B cell (primary cell): ENCODE data around the gene NR5A1. TPM values are rescaled to one million over a fixed set of nuclear protein-coding genes. Genes with fewer than 3 reads are reported as not detected.

ENCODE experiments used
- ATAC-seq: fragments of 200-7000 bp; cut with Tn5 transposase; one replicate; pipeline ENCODE4 v1.10.0; 2021; ENCODE audit warnings: low read depth, mild to moderate bottlenecking, moderate number of reproducible peaks, moderate library complexity
- CTCF ChIA-PET: fragments of 350-600 bp; sonication (Branson Sonifier 250); formaldehyde crosslinking; loops from one replicate; lab custom pipeline; 2021; ENCODE audit warnings: antibody characterized with exemption, inconsistent platforms; lab: Charles Lee
- POLR2A ChIA-PET: fragments of 350-600 bp; sonication (Branson Sonifier 250); formaldehyde crosslinking; loops from one replicate; lab custom pipeline; 2021; ENCODE audit warnings: antibody characterized with exemption; lab: Charles Lee
- DNase-seq: peaks from one replicate; pipeline ENCODE4 v3.0.0; 2013
- H2AFZ ChIP-seq: 2 replicates; pipeline ENCODE4 v1.6.1; 2012; ENCODE audit warnings: mild to moderate bottlenecking, low read depth, low read length; ENCODE audit not compliant: insufficient read depth, poor library complexity, severe bottlenecking
- H3K27ac ChIP-seq, 2 donors: 1 replicate in 1 of 2; 2 replicates in 1 of 2; pipeline ENCODE4 v1.5.1; 2012 to 2013; ENCODE audit warnings: low read length in 2 of 2, mild to moderate bottlenecking in 2 of 2, moderate library complexity in 1 of 2
- H3K27me3 ChIP-seq, 4 experiments: fragments of 200-600 bp in 1 of 4; sonication (generic) in 1 of 4; replicated peaks in 1 of 4; 1 replicate in 2 of 4; 2 replicates in 2 of 4; pipeline versions ENCODE4 v1.6.1 to v1.7.0; 2013 to 2016; ENCODE audit warnings: low read length in 3 of 4, mild to moderate bottlenecking in 2 of 4, mixed read lengths in 1 of 4, moderate library complexity in 1 of 4; ENCODE audit not compliant: insufficient read depth in 4 of 4, control insufficient read depth in 3 of 4; ENCODE audit errors: control extremely low read depth in 1 of 4
- H3K36me3 ChIP-seq, 2 experiments: replicated peaks in 1 of 2; 1 replicate in 1 of 2; 2 replicates in 1 of 2; pipeline versions ENCODE4 v1.6.1 to v1.7.1; 2013; ENCODE audit warnings: low read length in 1 of 2; ENCODE audit not compliant: insufficient read depth in 2 of 2, control insufficient read depth in 1 of 2; ENCODE audit errors: control extremely low read depth in 1 of 2, extremely low read depth in 1 of 2
- H3K4me1 ChIP-seq, 2 donors: fragments of 200-600 bp in 1 of 2; sonication (generic) in 1 of 2; 1 replicate in 1 of 2; 2 replicates in 1 of 2; pipeline versions ENCODE4 v1.5.1 to v1.6.1; 2013 to 2017; ENCODE audit warnings: low read length in 2 of 2; ENCODE audit not compliant: control insufficient read depth in 2 of 2, insufficient read depth in 2 of 2
- H3K4me2 ChIP-seq: replicated peaks from 2 replicates; pipeline ENCODE3; 2012; ENCODE audit warnings: mild to moderate bottlenecking, low read depth, low read length; ENCODE audit not compliant: poor library complexity, severe bottlenecking
- H3K4me3 ChIP-seq, 5 experiments: fragments of 200-600 bp in 1 of 5; sonication (generic) in 1 of 5; 1 replicate in 3 of 5; 2 replicates in 2 of 5; pipeline versions ENCODE4 v1.5.1 to v1.7.0; 2011 to 2016; ENCODE audit warnings: low read length in 4 of 5, mild to moderate bottlenecking in 4 of 5, low read depth in 2 of 5, control low read depth in 1 of 5, moderate library complexity in 1 of 5; ENCODE audit not compliant: insufficient read depth in 1 of 5; ENCODE audit errors: control extremely low read depth in 1 of 5, extremely low read depth in 1 of 5
- H3K79me2 ChIP-seq: fragments of 200-600 bp; sonication (generic); one replicate; pipeline ENCODE4 v1.6.0; 2016; ENCODE audit warnings: low read length; ENCODE audit not compliant: control insufficient read depth, insufficient read depth
- H3K9ac ChIP-seq: fragments of 200-600 bp; sonication (generic); 2 replicates; pipeline ENCODE4 v1.6.1; 2017; ENCODE audit warnings: mild to moderate bottlenecking, low read length, moderate library complexity
- H3K9me3 ChIP-seq, 3 donors: one replicate each; pipeline versions ENCODE4 v1.6.1 to v1.7.1; 2013; ENCODE audit warnings: low read length in 2 of 3; ENCODE audit not compliant: control insufficient read depth in 2 of 3, insufficient read depth in 1 of 3; ENCODE audit errors: control extremely low read depth in 1 of 3
- H4K20me1 ChIP-seq: 2 replicates; pipeline ENCODE4 v1.6.0; 2012; ENCODE audit warnings: mild to moderate bottlenecking, low read length; ENCODE audit not compliant: insufficient read depth, control insufficient read depth, poor library complexity, severe bottlenecking
- H3K27ac Mint-ChIP-seq: one replicate; pipeline ENCODE4 v1.8.0; 2021; ENCODE audit warnings: mixed read lengths
- H3K27me3 Mint-ChIP-seq: one replicate; pipeline ENCODE4 v1.8.0; 2021; ENCODE audit warnings: mixed read lengths
- H3K4me1 Mint-ChIP-seq: one replicate; pipeline ENCODE4 v1.8.0; 2021; ENCODE audit warnings: mixed read lengths
- H3K4me3 Mint-ChIP-seq: one replicate; pipeline ENCODE4 v1.8.0; 2021; ENCODE audit warnings: mixed read lengths
- H3K9me3 Mint-ChIP-seq: one replicate; pipeline ENCODE4 v1.8.0; 2022; ENCODE audit warnings: mixed read lengths; ENCODE audit not compliant: insufficient read depth
- EZH2 ChIP-seq: IDR thresholded peaks from 2 replicates; pipeline ENCODE4 v1.6.1; 2012; ENCODE audit warnings: borderline replicate concordance, low read depth, mild to moderate bottlenecking, moderate library complexity, low read length; ENCODE audit not compliant: insufficient read depth, poor library complexity, severe bottlenecking
- WGBS: methylation state at CpG from one replicate; pipeline ENCODE4 v1.1.5; 2013; ENCODE audit warnings: missing lambda C conversion rate; ENCODE audit not compliant: insufficient coverage; 5-methylcytosine and 5-hydroxymethylcytosine counted together
- intact Hi-C: fragments of 100-400 bp; cut with micrococcal nuclease; formaldehyde crosslinking; loops from one replicate; pipeline ENCODE4 v1.10.0; 2022
- polyA plus RNA-seq: library from polyadenylated mRNA; depleted of rRNA; stranded (reverse); fragments of >200 nt; gene quantifications from 2 replicates; pipeline ENCODE4 v1.2.3, GENCODE V29; 2012
- total RNA-seq, 2 donors: library from RNA; stranded (reverse); fragments of 120-200 nt in 1 of 2; gene quantifications; 1 replicate in 1 of 2; 2 replicates in 1 of 2; pipeline versions ENCODE4 v1.2.3 to v1.2.4, GENCODE V29; 2013 to 2022
- TF ChIP-seq, protein P1 (sequence below): fragments of 200-600 bp; IDR thresholded peaks from one replicate; pipeline ENCODE4 v1.8.0; 2022; ENCODE audit warnings: antibody characterized with exemption, mild to moderate bottlenecking

NR5A1 gene
- total and polyA plus RNA-seq, 2 donors (not counting 1 experiment from before 2014, with no cell fraction given) = not detected

DNA sequence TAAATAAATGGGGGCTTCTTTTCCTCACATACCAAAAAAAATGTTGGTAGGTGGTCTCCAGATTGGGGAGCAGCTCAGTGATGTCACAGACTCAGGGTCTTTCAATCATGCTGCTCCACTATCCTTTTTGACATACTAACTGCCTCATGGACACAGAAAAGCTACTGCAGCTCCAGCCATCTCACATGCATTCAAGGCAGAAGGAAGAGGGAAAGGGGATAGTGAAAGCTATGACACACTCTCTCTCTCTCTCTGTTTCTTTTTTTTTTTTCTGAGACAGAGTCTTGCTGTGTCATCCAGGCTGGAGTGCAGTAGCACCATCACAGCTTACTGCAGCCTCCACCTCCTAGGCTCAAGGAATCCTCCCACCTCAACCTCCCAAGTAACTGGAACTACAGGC, 64.8 kb downstream of the NR5A1 start:
- no peak for ATAC-seq
- no peak for DNase-seq
- H3K9ac ChIP-seq = no peak overlapping the region
- Mint-ChIP-seq H3K27me3 (peaks cover 40% of the 10 kb centered on the region), H3K27ac (no peak overlapping the region), H3K4me1 (no peaks in the 10 kb centered on the region), H3K9me3 (peaks cover 3% of the 10 kb centered on the region), H3K4me3 (no peak overlapping the region)
- no peaks in the 10 kb centered on the region for H3K79me2 ChIP-seq
- no peak overlapping the region for H3K4me3 ChIP-seq
- POLR2A ChIA-PET = no interaction called here
- no peak overlapping the region for H2AFZ ChIP-seq
- H3K36me3 ChIP-seq = no peaks in the 10 kb centered on the region
- CTCF ChIA-PET = no interaction called here
- no peaks in the 10 kb centered on the region for H3K4me1 ChIP-seq
- intact Hi-C loops = no loop called here
- no peak overlapping the region for H3K4me2 ChIP-seq
- TF ChIP-seq, protein P1, sequence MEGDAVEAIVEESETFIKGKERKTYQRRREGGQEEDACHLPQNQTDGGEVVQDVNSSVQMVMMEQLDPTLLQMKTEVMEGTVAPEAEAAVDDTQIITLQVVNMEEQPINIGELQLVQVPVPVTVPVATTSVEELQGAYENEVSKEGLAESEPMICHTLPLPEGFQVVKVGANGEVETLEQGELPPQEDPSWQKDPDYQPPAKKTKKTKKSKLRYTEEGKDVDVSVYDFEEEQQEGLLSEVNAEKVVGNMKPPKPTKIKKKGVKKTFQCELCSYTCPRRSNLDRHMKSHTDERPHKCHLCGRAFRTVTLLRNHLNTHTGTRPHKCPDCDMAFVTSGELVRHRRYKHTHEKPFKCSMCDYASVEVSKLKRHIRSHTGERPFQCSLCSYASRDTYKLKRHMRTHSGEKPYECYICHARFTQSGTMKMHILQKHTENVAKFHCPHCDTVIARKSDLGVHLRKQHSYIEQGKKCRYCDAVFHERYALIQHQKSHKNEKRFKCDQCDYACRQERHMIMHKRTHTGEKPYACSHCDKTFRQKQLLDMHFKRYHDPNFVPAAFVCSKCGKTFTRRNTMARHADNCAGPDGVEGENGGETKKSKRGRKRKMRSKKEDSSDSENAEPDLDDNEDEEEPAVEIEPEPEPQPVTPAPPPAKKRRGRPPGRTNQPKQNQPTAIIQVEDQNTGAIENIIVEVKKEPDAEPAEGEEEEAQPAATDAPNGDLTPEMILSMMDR = no peak
- no peak for TF ChIP-seq EZH2
- no peaks in the 10 kb centered on the region for H4K20me1 ChIP-seq
- peaks cover 0 to 23% (median 7%) of the 10 kb centered on the region in 3 donors for H3K9me3 ChIP-seq
- H3K27me3 ChIP-seq = peaks cover 0 to 13% (median 0%) of the 10 kb centered on the region in 4 experiments
- H3K27ac ChIP-seq = no peak overlapping the region

DNA sequence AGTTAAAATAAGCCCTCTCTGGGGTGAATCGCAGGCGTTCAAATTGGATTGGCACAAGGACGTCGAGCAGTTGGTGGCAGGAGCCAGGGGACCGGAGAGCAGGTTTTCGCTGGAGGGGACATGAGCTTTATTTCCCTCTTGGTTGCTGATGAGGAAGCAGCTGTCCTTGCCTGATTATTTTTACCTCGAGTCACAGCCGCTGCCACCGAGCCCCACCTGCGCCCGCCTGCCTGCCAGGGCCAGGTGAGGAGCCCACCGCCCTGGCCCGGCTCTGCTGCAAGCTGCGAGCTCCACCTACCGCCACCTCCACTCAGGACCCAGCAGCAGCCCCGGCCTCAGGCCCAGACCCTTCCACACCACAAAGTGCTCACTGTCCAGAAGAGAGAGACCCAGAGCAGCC, 65.9 kb downstream of the NR5A1 start:
- no peak overlapping the region for H3K27ac Mint-ChIP-seq

More for the DNA sequence above, 65.9 kb downstream of the NR5A1 start:
- H3K4me1 ChIP-seq = no peaks in the 10 kb centered on the region
- Mint-ChIP-seq H3K4me3 (no peak overlapping the region), H3K4me1 (no peaks in the 10 kb centered on the region), H3K9me3 (peaks cover 3% of the 10 kb centered on the region), H3K27me3 (peaks cover 35% of the 10 kb centered on the region)
- DNase-seq (no peak), ATAC-seq (no peak)
- peaks cover 0 to 23% (median 7%) of the 10 kb centered on the region in 3 donors for H3K9me3 ChIP-seq
- H3K9ac ChIP-seq = no peak overlapping the region
- no peak overlapping the region for H2AFZ ChIP-seq
- no peaks in the 10 kb centered on the region for H3K36me3 ChIP-seq
- TF ChIP-seq, protein P1 = no peak
- TF ChIP-seq EZH2 = no peak
- H3K4me3 ChIP-seq = no peak overlapping the region
- peaks cover 0 to 10% (median 0%) of the 10 kb centered on the region in 4 experiments for H3K27me3 ChIP-seq
- H3K4me2 ChIP-seq = no peak overlapping the region
- no peaks in the 10 kb centered on the region for H3K79me2 ChIP-seq
- intact Hi-C loops = no loop called here
- ChIA-PET CTCF (no interaction called here), POLR2A (no interaction called here)
- no peaks in the 10 kb centered on the region for H4K20me1 ChIP-seq
- no peak overlapping the region for H3K27ac ChIP-seq
- 9% methylated on average over 15 of the region's 16 CpGs for WGBS
